ENCODE measurements around the gene MRRF.

- TF ChIP-seq GATA2 (IDR thresholded peaks at IDR 0.05; ENCODE audit: low read depth, low read length) (no peak), GATA3 (IDR thresholded peaks at IDR 0.05; ENCODE audit: low read depth, low read length) (no peak)
Observed at GRCh38 chr9:122236681-122237080, 28.0 kb upstream of the MRRF start.

All from SH-SY5Y (cell line).